Neuronal stem cell (in vitro differentiated cells): ENCODE measurements around the gene NOS2.
A peak's percentile ranks its signal among the peaks of the same experiment; 100 is the strongest.

Experiments
- DNase-seq: peaks from one replicate; pipeline ENCODE4 v3.0.0-alpha.2; 2013; ENCODE audit warnings: low spot score
- H2AFZ ChIP-seq: one replicate; pipeline ENCODE4 v1.6.1; 2013; ENCODE audit warnings: mild to moderate bottlenecking, low read length, inconsistent platforms
- H2AK5ac ChIP-seq: 2 replicates; pipeline ENCODE4 v1.6.1; 2013; ENCODE audit warnings: low read depth, mild to moderate bottlenecking, inconsistent platforms, low read length, moderate library complexity, mixed read lengths
- H2BK120ac ChIP-seq: 2 replicates; pipeline ENCODE4 v1.6.1; 2013; ENCODE audit warnings: low read depth, mild to moderate bottlenecking, inconsistent platforms, low read length, moderate library complexity, mixed read lengths
- H2BK12ac ChIP-seq: one replicate; pipeline ENCODE4 v1.6.1; 2013; ENCODE audit warnings: low read length, inconsistent platforms
- H2BK15ac ChIP-seq: 2 replicates; pipeline ENCODE4 v1.6.1; 2013; ENCODE audit warnings: mild to moderate bottlenecking, low read length, inconsistent platforms, mixed read lengths
- H2BK5ac ChIP-seq: one replicate; pipeline ENCODE4 v1.6.1; 2013; ENCODE audit warnings: inconsistent platforms, mild to moderate bottlenecking, low read length, moderate library complexity
- H3K14ac ChIP-seq: one replicate; pipeline ENCODE4 v1.6.1; 2013; ENCODE audit warnings: low read length, inconsistent platforms
- H3K18ac ChIP-seq: 2 replicates; pipeline ENCODE4 v1.6.1; 2013; ENCODE audit warnings: low read length, inconsistent platforms
- H3K23ac ChIP-seq: 2 replicates; pipeline ENCODE4 v1.6.1; 2013; ENCODE audit warnings: low read depth, mild to moderate bottlenecking, mixed read lengths, low read length, inconsistent platforms; ENCODE audit not compliant: poor library complexity
- H3K27ac ChIP-seq: replicated peaks from 3 replicates; pipeline ENCODE4 v1.5.1; 2013; ENCODE audit warnings: low read length, inconsistent platforms
- H3K27me3 ChIP-seq, 3 experiments: 2 replicates each; pipeline ENCODE4 v1.6.1; 2013; ENCODE audit warnings: low read length in 3 of 3, mild to moderate bottlenecking in 2 of 3, inconsistent platforms in 1 of 3, low read depth in 1 of 3, mixed read lengths in 1 of 3, moderate library complexity in 1 of 3; ENCODE audit not compliant: control insufficient read depth in 3 of 3, insufficient read depth in 3 of 3
- H3K36me3 ChIP-seq, 2 donors: replicated peaks in 1 of 2; 2 replicates each; pipeline ENCODE4 v1.6.1; 2013; ENCODE audit warnings: low read length in 2 of 2; ENCODE audit not compliant: control insufficient read depth in 2 of 2, insufficient read depth in 2 of 2
- H3K4ac ChIP-seq: 2 replicates; pipeline ENCODE4 v1.6.1; 2013; ENCODE audit warnings: inconsistent platforms, mild to moderate bottlenecking, low read length, moderate library complexity
- H3K4me1 ChIP-seq, 2 donors: 1 replicate in 1 of 2; 2 replicates in 1 of 2; pipeline ENCODE4 v1.6.1; 2013; ENCODE audit warnings: low read length in 2 of 2, low read depth in 1 of 2; ENCODE audit not compliant: control insufficient read depth in 2 of 2, insufficient read depth in 1 of 2
- H3K4me2 ChIP-seq: one replicate; pipeline ENCODE4 v1.6.1; 2013; ENCODE audit warnings: mild to moderate bottlenecking, low read length, inconsistent platforms; ENCODE audit not compliant: insufficient read depth, poor library complexity, severe bottlenecking
- H3K4me3 ChIP-seq, 2 donors: 2 replicates each; pipeline ENCODE4 v1.5.1; 2013; ENCODE audit warnings: low read length in 2 of 2, mild to moderate bottlenecking in 2 of 2, inconsistent platforms in 1 of 2, moderate library complexity in 1 of 2
- H3K79me1 ChIP-seq: one replicate; pipeline ENCODE4 v1.6.1; 2013; ENCODE audit warnings: low read depth, mild to moderate bottlenecking, inconsistent platforms, low read length, moderate library complexity
- H3K9ac ChIP-seq: one replicate; pipeline ENCODE4 v1.6.1; 2013; ENCODE audit warnings: mild to moderate bottlenecking, low read depth, low read length, inconsistent platforms; ENCODE audit not compliant: poor library complexity
- H3K9me3 ChIP-seq, 2 donors: replicated peaks in 1 of 2; 2 replicates each; pipeline versions ENCODE3 to v1.6.1; 2013; ENCODE audit warnings: low read length in 2 of 2, mild to moderate bottlenecking in 2 of 2, inconsistent platforms in 1 of 2, low read depth in 1 of 2, mixed read lengths in 1 of 2, moderate library complexity in 1 of 2; ENCODE audit not compliant: control insufficient read depth in 2 of 2, insufficient read depth in 1 of 2
- H4K8ac ChIP-seq: one replicate; pipeline ENCODE4 v1.6.1; 2013; ENCODE audit warnings: low read depth, mild to moderate bottlenecking, inconsistent platforms, low read length, moderate library complexity
- H4K91ac ChIP-seq: one replicate; pipeline ENCODE4 v1.6.1; 2013; ENCODE audit warnings: low read length, low read depth, mild to moderate bottlenecking, inconsistent platforms; ENCODE audit not compliant: poor library complexity
- WGBS, 2 donors: extraction: QIAGEN DNeasy Blood & Tissue Kit; methylation state at CpG; one replicate each; pipeline ENCODE4 v1.1.7; 2013; ENCODE audit warnings: missing lambda C conversion rate in 2 of 2, mixed read lengths in 1 of 2; ENCODE audit not compliant: insufficient read length in 2 of 2, insufficient replicate concordance in 1 of 2; ENCODE audit errors: extremely low coverage in 2 of 2; 5-methylcytosine and 5-hydroxymethylcytosine counted together

The NOS2 gene

GRCh38 chr17:27780092-27780827 lies 20.1 kb downstream of the NOS2 start:
- no CpG with 5 or more reads among the region's 8 CpGs for WGBS, 2 donors
- Histone ChIP-seq H2BK12ac (no peak overlapping the region), H3K27me3 (no peaks in the 10 kb centered on the region), H3K4me3 (no peak overlapping the region), H2BK15ac (peak overlapping the region; percentile 27), H3K36me3 (no peaks in the 10 kb centered on the region), H3K18ac (peak overlapping the region; percentile 6), H2AFZ (no peak overlapping the region), H3K27ac (no peak overlapping the region), H3K23ac (peak overlapping the region; percentile 59), H3K4me1 (peaks cover 0 to 3% of the 10 kb centered on the region in 2 donors), H3K4ac (no peak overlapping the region), H3K4me2 (no peak overlapping the region), H3K79me1 (no peaks in the 10 kb centered on the region), H4K8ac (no peak overlapping the region), H2BK120ac (no peak overlapping the region), H2AK5ac (no peak overlapping the region), H4K91ac (no peak overlapping the region), H3K14ac (no peak overlapping the region), H2BK5ac (no peak overlapping the region), H3K9me3 (no peaks in the 10 kb centered on the region), H3K9ac (no peak overlapping the region)
- DNase-seq, result no peak

DNA sequence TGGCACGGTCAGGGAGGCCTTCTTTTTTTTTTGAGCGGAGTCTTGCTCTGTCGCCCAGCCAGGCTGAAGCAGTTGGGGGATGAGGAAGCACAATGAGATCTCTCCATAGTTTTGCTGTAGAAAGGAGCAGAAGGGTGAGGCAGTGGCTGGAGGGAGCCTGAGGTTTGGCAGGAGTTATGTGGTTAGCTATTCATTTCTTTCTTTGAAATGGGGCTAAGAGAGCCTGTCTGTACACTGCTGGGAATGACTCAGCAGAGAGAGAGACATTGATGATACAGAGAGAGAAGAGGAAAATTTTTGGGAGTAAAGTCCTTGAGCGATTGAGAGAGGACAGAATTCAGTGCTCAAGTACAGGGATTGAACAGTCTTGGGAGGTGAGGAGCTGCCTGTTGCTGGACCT lies 22.1 kb downstream of the NOS2 start:
- Histone ChIP-seq H3K36me3 (no peaks in the 10 kb centered on the region), H3K23ac (no peak overlapping the region), H4K8ac (no peak overlapping the region), H2AK5ac (no peak overlapping the region), H3K9ac (no peak overlapping the region), H2BK120ac (no peak overlapping the region), H3K4me1 (no peaks in the 10 kb centered on the region), H3K4me3 (no peak overlapping the region), H3K79me1 (no peaks in the 10 kb centered on the region), H2BK12ac (no peak overlapping the region), H3K18ac (no peak overlapping the region), H2BK5ac (no peak overlapping the region), H3K14ac (no peak overlapping the region), H2BK15ac (no peak overlapping the region), H3K4ac (no peak overlapping the region), H3K27ac (no peak overlapping the region), H3K9me3 (no peaks in the 10 kb centered on the region), H2AFZ (no peak overlapping the region), H3K27me3 (no peaks in the 10 kb centered on the region), H4K91ac (no peak overlapping the region), H3K4me2 (no peak overlapping the region)
- no peak for DNase-seq
- no CpG with 5 or more reads among the region's 4 CpGs for WGBS, 2 donors

DNA sequence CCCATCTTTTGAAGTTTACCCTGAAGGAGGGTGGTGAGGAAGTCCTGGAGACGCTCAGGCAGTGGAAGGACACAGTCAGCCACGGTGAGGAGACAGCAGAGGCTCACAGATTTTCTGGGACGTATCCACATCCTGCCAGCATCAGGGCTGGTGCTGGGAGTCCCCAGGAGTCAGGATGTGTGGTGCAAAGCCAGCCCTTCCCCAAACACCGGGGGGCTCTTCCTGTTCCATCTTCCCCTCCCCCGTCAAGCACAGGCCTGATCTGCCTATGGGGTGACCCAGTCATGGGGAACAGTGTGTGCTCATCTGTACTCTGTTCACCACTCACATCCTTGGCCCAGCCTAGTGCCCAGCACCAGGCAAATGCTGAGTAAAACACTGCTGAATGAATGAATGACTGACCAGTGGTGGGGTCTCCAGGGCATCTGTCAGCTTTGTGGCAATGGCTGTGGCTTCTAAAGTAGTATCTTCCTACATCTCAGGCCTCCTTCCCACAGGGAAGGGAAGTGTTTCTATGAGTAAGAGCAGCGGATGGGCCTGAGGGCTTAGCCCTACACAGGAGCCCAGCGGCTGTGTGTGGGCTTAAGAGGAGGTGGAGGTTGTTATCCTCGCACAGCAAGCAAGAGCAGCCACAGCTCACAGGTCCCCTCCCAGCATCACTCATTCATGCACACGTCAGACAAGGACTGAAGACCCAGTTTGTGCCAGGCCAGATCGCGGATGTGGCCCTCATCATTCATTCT lies 23.3 kb downstream of the NOS2 start:
- no peak for DNase-seq
- WGBS, 2 donors, result no CpG with 5 or more reads among the region's 11 CpGs
- no peak overlapping the region for H2BK120ac ChIP-seq
- H2AFZ ChIP-seq, result no peak overlapping the region
- no peak overlapping the region for H3K23ac ChIP-seq
- no peak overlapping the region for H3K4me3 ChIP-seq
- peak overlapping the region; percentile 59 for H3K14ac ChIP-seq
- no peak overlapping the region for H4K8ac ChIP-seq
- H2BK15ac ChIP-seq, result no peak overlapping the region
- no peak overlapping the region for H2BK5ac ChIP-seq
- H2BK12ac ChIP-seq, result no peak overlapping the region
- H3K79me1 ChIP-seq, result no peaks in the 10 kb centered on the region
- H3K9ac ChIP-seq, result peak overlapping the region; percentile 47
- peaks cover 0 to 2% (median 0%) of the 10 kb centered on the region in 3 experiments for H3K27me3 ChIP-seq
- no peaks in the 10 kb centered on the region for H3K4me1 ChIP-seq
- H3K4ac ChIP-seq, result no peak overlapping the region
- H3K18ac ChIP-seq, result no peak overlapping the region
- H2AK5ac ChIP-seq, result no peak overlapping the region
- H3K27ac ChIP-seq, result no peak overlapping the region
- no peaks in the 10 kb centered on the region for H3K9me3 ChIP-seq
- no peaks in the 10 kb centered on the region for H3K36me3 ChIP-seq
- no peak overlapping the region for H4K91ac ChIP-seq
- no peak overlapping the region for H3K4me2 ChIP-seq

GRCh38 chr17:27771586-27771985 lies 28.7 kb downstream of the NOS2 start:
- no CpG with 5 or more reads among the region's 9 CpGs for WGBS, 2 donors

More at GRCh38 chr17:27771586-27771985, 28.7 kb downstream of the NOS2 start:
- H3K14ac ChIP-seq, result no peak overlapping the region
- no peak overlapping the region for H3K18ac ChIP-seq
- H4K91ac ChIP-seq, result no peak overlapping the region
- no peaks in the 10 kb centered on the region for H3K9me3 ChIP-seq
- H3K4me1 ChIP-seq, result no peaks in the 10 kb centered on the region
- H3K4ac ChIP-seq, result no peak overlapping the region
- no peak overlapping the region for H2BK12ac ChIP-seq
- no peak overlapping the region for H2AFZ ChIP-seq
- no peak overlapping the region for H3K4me2 ChIP-seq
- H3K27ac ChIP-seq, result no peak overlapping the region
- no peak overlapping the region for H2AK5ac ChIP-seq
- H3K9ac ChIP-seq, result no peak overlapping the region
- H3K4me3 ChIP-seq, result no peak overlapping the region
- H2BK5ac ChIP-seq, result no peak overlapping the region
- no peak overlapping the region for H2BK120ac ChIP-seq
- H2BK15ac ChIP-seq, result no peak overlapping the region
- H3K23ac ChIP-seq, result no peak overlapping the region
- H3K36me3 ChIP-seq, result no peaks in the 10 kb centered on the region
- H3K27me3 ChIP-seq, result peaks cover 0 to 10% (median 0%) of the 10 kb centered on the region in 3 experiments
- no peaks in the 10 kb centered on the region for H3K79me1 ChIP-seq
- DNase-seq, result no peak
- H4K8ac ChIP-seq, result no peak overlapping the region
